Nephron (organoid): ENCODE data around the gene IDH3G.

ENCODE experiments used
- H3K27ac Mint-ChIP-seq, 3 experiments: 2 replicates each; pipeline ENCODE4 v1.8.0; 2020; ENCODE audit warnings: mixed read lengths in 3 of 3, mild to moderate bottlenecking in 2 of 3, moderate library complexity in 1 of 3
- H3K27me3 Mint-ChIP-seq: 2 replicates; pipeline ENCODE4 v1.8.0; 2021; ENCODE audit warnings: low read depth, mild to moderate bottlenecking, moderate library complexity, mixed read lengths
- H3K36me3 Mint-ChIP-seq: 2 replicates; pipeline ENCODE4 v1.8.0; 2020; ENCODE audit warnings: low read depth, mixed read lengths
- H3K4me1 Mint-ChIP-seq: 2 replicates; pipeline ENCODE4 v1.8.0; 2020; ENCODE audit warnings: mixed read lengths
- H3K4me3 Mint-ChIP-seq, 3 experiments: 2 replicates each; pipeline ENCODE4 v1.8.0; 2020; ENCODE audit warnings: mild to moderate bottlenecking in 3 of 3, mixed read lengths in 3 of 3, moderate library complexity in 2 of 3
- H3K9me3 Mint-ChIP-seq: 2 replicates; pipeline ENCODE4 v1.8.0; 2020; ENCODE audit warnings: mixed read lengths
- CTCF ChIP-seq, 3 experiments: fragments of 200-600 bp; sonication (generic); IDR thresholded peaks; one replicate each; pipeline ENCODE4 v1.5.0; 2021; ENCODE audit warnings: antibody characterized with exemption in 3 of 3; ENCODE audit not compliant: unreplicated experiment in 3 of 3

IDH3G gene

GRCh38 chrX:153771415-153772315 is 22.5 kb downstream of the IDH3G start:
- Mint-ChIP-seq H3K4me1 (peaks cover under 1% of the 10 kb centered on the region), H3K4me3 (no peak overlapping the region), H3K9me3 (no peaks in the 10 kb centered on the region), H3K36me3 (no peaks in the 10 kb centered on the region), H3K27ac (no peak overlapping the region), H3K27me3 (no peaks in the 10 kb centered on the region)
- TF ChIP-seq CTCF (IDR thresholded peaks at IDR 0.05; ENCODE audit: unreplicated experiment in 3 of 3), result no peak

- TF ChIP-seq CTCF (IDR thresholded peaks at IDR 0.05; ENCODE audit: unreplicated experiment in 3 of 3), result no peak
- no peaks in the 10 kb centered on the region for H3K27me3 Mint-ChIP-seq
- no peak overlapping the region for H3K4me3 Mint-ChIP-seq
- H3K4me1 Mint-ChIP-seq, result peaks cover 5% of the 10 kb centered on the region
- H3K27ac Mint-ChIP-seq, result no peak overlapping the region
- no peaks in the 10 kb centered on the region for H3K36me3 Mint-ChIP-seq
- H3K9me3 Mint-ChIP-seq, result no peaks in the 10 kb centered on the region
Observed at GRCh38 chrX:153770601-153771414, 23.4 kb downstream of the IDH3G start.

GRCh38 chrX:153769865-153770600 is 24.1 kb downstream of the IDH3G start:
- Mint-ChIP-seq H3K9me3 (no peaks in the 10 kb centered on the region), H3K4me3 (no peak overlapping the region), H3K27ac (no peak overlapping the region), H3K4me1 (peaks cover 5% of the 10 kb centered on the region), H3K36me3 (no peaks in the 10 kb centered on the region), H3K27me3 (no peaks in the 10 kb centered on the region)
- TF ChIP-seq CTCF (IDR thresholded peaks at IDR 0.05; ENCODE audit: unreplicated experiment in 3 of 3), result no peak

- Mint-ChIP-seq H3K4me1 (peaks cover 5% of the 10 kb centered on the region), H3K27me3 (no peaks in the 10 kb centered on the region), H3K9me3 (no peaks in the 10 kb centered on the region), H3K4me3 (no peak overlapping the region), H3K36me3 (no peaks in the 10 kb centered on the region), H3K27ac (no peak overlapping the region)
- TF ChIP-seq CTCF (IDR thresholded peaks at IDR 0.05; ENCODE audit: unreplicated experiment in 3 of 3), result no peak
Observed at GRCh38 chrX:153769158-153769864, 24.9 kb downstream of the IDH3G start.

GRCh38 chrX:153768311-153769157 is 25.6 kb downstream of the IDH3G start:
- no peaks in the 10 kb centered on the region for H3K36me3 Mint-ChIP-seq
- H3K9me3 Mint-ChIP-seq, result peaks cover 5% of the 10 kb centered on the region
- TF ChIP-seq CTCF (IDR thresholded peaks at IDR 0.05; ENCODE audit: unreplicated experiment in 3 of 3), result no peak
- peaks cover 5% of the 10 kb centered on the region for H3K4me1 Mint-ChIP-seq
- H3K4me3 Mint-ChIP-seq, result no peak overlapping the region
- no peak overlapping the region for H3K27ac Mint-ChIP-seq
- H3K27me3 Mint-ChIP-seq, result peaks cover under 1% of the 10 kb centered on the region
